DOHH2 (cell line): ENCODE measurements around the gene SF3B6.

Experiments
- CTCF ChIP-seq: fragments of 200-600 bp; sonication (generic); IDR thresholded peaks from one replicate; pipeline ENCODE4 v1.5.1; 2014; ENCODE audit warnings: antibody characterized with exemption, mild to moderate bottlenecking, low read depth, low read length; ENCODE audit not compliant: poor library complexity, severe bottlenecking
- EZH2phosphoT487 ChIP-seq: fragments of 200-600 bp; sonication (generic); IDR thresholded peaks from 2 replicates; pipeline ENCODE4 v1.6.1; 2017; ENCODE audit warnings: borderline replicate concordance, mild to moderate bottlenecking, antibody characterized with exemption, low read length, moderate library complexity, mixed read lengths

GRCh38 chr2:24049485-24050021, 26.6 kb downstream of the SF3B6 start, which contains the start of gene FKBP1B:
- TF ChIP-seq CTCF: no peak
- TF ChIP-seq EZH2phosphoT487: no peak
